HTERT RPE-1 (cell line): ENCODE measurements around the gene TBKBP1.
"Not testable (repeated sequence)": the region's sequence is repeated elsewhere in the genome, so short reads cannot be mapped to it uniquely, and the experiment has no call there.

Experiments used
- in situ Hi-C: fragments of 300-500 bp; cut with MboI; formaldehyde crosslinking; loops from 4 replicates; pipeline ENCODE4 v1.14.3; 2020; ENCODE audit warnings: low sequenced_read_pairs

The TBKBP1 gene

DNA sequence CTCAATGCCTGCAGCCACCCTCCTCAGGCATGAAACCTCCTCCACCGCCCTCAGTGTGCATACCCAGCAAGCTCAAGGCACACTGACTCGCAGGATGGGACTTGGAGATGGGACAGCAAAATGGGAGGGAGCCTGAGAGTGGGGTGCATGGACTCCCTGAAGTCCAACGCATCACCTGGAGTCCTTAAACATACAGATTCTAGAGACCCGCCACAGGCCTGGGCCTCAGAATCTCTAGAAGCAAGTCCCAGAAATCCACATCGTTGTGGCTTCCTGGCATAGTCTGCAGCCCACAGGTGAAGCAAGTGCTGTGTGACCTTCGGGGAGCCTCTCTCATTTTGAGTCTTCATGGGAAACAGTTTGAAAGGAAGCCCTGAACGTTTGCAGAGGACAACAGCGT, 35.5 kb downstream of the TBKBP1 start:
- in situ Hi-C loops, result no loop called here

DNA sequence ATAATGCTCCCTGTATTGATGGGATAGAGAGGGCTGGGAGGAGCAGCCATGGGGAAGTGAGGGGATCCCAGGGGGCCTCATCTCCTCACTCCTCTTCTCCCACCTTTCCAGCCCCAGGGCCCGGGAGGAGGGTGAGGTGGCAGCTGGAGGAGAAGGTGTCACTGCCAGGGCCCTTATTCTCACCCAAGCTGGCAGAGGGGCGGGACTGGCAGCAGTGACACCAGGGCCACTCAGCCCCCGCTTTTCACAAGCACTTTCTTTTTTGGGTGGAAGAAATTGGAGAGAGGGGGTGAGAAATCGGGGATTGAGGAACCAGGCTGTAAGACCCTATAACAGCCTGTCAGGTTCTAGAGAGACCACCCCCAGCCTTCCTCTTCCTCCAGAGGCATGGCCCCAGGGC, 36.7 kb downstream of the TBKBP1 start:
- in situ Hi-C loops, result no loop called here

DNA sequence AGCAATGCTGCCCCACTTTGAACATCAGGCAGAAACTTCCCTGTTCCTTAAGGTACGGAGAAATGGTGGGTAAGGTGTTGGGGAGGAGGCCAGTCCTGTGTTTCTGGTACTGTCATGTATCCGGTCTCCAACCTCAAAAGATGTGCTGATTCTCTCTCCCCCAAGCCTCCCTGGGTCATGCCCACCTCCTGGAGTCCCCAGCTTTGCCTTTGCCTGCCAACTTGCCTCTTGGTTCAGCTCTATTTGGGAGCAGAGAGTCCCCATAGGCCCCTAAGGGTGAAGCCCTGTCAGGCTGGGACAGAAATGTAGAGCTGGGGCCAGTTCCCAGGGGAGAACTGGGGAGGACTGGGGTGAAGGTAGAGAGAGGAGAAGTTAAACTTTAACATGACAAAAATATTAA, 37.4 kb downstream of the TBKBP1 start:
- in situ Hi-C loops, result no loop called here

DNA sequence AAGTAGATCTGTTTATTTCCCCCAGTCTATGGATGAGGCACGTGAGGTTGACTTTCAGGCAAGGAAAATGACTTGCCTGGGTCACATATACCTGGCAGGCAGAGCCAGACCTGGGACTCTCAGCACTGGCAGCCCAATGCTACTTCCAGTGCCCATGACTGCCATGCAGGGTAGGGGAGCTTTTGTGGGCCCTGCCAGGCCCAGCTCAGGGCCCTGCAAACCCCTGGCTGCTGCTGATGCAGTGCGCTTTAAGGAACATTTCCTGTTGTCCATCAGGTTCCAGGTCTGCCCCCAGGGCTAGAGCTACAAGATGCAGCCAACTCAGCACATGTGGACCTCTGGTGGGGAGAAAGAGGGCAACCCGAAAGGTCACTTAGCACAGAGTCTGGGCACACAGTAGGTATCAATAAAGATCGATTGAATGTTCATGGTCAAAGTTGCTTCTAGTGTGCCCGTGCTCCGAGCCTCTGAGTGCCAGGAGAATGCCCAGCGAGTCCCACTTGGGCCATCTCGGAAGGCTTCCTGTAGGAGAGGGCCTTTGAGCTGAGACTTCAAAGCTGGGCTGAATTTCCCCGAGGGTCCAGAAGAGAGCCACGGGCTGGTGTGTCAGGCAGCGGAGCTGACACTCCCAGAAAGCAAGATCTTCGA, 38.6 kb downstream of the TBKBP1 start:
- in situ Hi-C loops, result no loop called here

DNA sequence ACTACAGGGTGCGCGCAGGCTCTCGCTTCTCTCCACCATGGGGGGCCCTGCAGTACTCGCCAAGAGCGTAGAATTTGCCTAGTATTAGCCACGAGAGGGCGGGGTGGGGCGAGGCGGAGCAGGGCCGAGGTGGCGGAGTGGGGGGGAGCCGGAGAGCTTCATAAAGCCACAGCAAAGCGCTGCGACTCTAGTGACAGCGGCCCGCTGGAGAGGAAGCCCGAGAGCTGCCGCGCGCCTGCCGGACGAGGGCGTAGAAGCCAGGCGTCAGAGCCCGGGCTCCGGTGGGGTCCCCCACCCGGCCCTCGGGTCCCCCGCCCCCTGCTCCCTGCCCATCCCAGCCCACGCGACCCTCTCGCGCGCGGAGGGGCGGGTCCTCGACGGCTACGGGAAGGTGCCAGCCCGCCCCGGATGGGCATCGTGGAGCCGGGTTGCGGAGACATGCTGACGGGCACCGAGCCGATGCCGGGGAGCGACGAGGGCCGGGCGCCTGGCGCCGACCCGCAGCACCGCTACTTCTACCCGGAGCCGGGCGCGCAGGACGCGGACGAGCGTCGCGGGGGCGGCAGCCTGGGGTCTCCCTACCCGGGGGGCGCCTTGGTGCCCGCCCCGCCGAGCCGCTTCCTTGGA, 39.2 kb downstream of the TBKBP1 start, which contains the start of gene TBX21:
TSS of gene TBX21 (plus strand) at position 190 of the 627 bp plus-strand sequence. CDS start at position 409, 219 bp downstream.
- in situ Hi-C loops, result no loop called here

DNA sequence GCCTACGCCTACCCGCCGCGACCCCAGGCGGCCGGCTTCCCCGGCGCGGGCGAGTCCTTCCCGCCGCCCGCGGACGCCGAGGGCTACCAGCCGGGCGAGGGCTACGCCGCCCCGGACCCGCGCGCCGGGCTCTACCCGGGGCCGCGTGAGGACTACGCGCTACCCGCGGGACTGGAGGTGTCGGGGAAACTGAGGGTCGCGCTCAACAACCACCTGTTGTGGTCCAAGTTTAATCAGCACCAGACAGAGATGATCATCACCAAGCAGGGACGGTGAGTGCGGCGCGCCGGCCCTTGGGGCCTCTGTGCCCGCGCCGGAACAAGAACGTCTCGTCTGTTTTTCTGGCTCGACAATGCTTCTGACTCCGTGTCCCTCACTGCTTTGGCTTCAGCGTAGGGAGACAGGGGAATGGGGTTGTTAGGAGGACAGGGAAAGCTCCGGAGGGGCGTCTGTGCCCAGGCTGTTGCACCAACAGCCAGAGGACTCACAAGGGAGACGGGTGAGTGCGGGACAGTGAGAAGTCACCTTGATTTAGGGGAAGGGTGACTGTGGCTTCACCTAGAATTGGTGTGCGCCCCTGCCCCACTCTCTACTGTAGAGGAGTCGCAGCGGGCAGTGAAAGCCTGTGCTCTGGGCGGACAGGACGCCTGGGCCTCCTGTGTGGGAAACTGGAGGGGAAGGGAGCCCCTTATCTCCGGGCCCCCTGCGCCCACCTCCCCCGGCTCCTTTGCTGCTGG, 39.9 kb downstream of the TBKBP1 start:
- in situ Hi-C loops, result no loop called here

DNA sequence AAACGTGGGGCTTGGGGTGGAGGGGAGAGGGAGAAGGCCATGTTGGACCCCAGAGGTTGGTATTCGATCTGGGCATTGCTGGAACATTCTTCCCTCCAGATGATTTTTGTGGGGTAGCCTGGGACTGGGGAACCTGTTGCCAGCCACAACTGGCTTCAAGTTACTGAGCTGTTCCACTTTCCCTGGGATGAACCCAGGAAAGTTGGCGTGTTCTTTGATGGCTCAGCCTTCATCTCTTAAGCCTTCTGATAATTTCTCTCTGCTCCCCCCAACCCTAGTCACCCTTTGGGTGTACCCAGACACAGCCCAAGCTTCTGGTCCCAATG, 41.1 kb downstream of the TBKBP1 start:
- in situ Hi-C loops, result no loop called here

DNA sequence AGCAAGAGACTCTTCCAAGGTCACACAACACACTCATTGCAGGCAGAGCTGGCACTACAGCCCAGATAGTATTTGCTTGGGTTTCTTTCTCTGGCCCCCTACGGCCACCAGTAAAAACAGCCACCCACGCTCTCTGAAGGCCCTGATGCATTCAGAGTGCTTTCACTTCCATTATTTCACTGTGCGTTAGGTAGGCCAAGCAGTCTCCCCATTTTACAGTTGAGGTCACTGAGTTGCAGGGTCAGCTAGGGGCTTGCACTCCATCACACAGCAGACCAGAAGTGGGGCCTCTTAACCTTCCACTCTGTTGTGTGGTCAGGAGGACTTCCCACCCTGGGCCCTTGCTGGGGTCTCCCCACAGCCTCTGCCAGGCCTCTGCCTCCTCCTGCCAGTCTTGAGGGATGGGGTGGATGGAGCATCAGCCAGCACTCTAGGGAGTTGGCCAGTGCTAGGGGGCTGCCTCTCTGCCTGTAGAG, 41.6 kb downstream of the TBKBP1 start:
- in situ Hi-C loops, result no loop called here

DNA sequence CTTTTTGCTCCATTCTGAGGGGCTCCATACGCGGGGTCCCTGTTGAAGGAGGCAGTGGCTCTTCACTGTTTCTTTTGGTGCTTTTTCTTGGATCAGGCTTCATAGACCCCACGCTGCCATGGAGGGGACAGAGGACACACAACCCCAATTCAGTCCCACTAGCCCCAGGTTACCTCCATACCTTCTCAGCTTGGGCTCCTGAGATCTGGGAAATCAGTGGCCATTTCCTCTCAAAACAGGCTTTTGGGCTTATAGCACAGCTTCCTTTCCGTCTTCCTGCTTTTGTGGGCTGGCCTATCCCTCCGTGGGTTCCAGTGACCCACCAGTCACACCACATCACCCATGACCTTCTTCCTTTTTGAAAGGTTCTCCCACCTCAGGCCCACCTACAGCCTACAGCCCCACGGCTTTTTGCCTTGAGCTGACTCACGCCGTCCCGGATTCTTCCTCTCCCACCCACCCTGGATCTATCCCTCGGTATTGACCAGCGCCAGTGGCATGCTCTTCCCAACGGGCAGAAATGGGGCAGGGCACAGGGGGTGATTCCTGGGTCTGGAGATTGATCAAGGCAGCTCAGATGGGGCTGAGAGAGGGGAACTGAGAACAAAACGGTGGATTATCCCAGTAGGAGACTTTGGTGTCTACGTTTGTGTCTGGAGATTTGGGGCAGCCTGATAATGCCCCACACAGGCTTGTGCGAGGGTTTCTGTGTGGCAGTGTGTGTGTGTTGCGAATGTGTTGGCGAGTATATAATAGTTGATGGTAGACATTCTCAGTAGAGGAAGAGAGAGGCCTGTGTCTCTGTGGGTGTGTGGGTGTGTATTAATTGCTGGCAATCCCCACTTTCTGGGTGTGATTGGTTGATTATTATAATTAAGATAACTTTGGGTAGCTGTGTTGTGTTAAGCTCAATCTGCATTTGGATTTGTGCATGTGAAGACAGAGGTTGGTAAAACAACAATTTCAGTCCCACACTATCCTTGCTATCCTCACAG, 42.8 kb downstream of the TBKBP1 start:
- in situ Hi-C loops, result no loop called here

DNA sequence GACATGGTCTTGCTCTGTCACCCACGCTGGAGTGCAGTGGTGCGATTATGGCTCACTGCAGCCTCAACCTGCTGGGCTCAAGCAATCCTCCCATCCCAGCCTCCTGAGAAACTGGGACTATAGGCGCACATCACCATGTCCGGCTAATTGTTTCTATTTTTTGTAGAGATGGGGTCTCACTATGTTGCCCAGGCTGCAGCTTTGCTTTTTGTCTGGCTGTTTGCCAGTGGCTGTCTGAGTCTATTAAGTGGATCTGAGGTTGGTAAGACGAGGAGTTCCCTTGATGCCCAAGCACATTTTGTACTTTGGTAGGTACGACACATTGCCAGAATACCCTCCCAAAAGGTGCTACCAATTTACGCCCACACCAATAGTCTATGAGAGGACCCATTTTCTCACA, 44.2 kb downstream of the TBKBP1 start:
- in situ Hi-C loops, result no loop called here

DNA sequence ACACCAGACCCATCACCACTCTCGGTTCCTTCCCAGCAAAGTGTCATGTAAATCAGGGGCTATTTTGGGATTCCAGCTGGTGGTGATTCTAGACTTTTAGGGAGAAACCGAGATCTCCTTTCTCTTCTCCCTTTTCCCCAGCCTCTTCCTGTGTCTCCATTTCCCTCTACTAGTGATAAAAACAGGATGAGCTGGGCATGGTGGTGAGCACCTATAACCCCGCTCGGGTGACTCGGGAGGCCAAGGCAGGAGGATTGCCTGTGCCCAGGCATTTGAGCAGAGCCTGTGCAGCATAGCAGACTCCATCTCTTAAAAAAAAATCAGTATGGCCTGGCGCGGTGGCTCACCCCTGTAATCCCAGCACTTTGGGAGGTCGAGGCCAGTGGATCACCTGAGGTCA, 45.2 kb downstream of the TBKBP1 start:
- in situ Hi-C loops, result no loop called here

DNA sequence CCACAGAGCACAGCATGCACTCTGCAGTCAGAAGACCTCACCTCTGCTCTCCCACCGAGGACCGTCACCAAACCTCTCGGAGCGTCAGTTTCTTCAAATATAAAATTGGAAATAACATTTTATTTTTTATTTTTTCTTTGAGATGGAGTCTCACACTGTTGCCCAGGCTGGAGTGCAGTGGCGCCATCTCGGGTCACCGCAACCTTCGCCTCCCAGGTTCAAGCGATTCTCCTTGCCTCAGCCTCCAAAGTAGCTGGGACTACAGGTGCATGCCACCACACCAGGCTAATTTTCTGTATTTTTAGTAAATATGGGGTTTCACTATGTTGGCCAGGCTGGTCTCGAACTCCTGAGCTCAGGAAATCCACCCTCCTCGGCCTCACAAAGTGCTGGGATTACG, 46.0 kb downstream of the TBKBP1 start:
- in situ Hi-C loops, result not testable (repeated sequence)

DNA sequence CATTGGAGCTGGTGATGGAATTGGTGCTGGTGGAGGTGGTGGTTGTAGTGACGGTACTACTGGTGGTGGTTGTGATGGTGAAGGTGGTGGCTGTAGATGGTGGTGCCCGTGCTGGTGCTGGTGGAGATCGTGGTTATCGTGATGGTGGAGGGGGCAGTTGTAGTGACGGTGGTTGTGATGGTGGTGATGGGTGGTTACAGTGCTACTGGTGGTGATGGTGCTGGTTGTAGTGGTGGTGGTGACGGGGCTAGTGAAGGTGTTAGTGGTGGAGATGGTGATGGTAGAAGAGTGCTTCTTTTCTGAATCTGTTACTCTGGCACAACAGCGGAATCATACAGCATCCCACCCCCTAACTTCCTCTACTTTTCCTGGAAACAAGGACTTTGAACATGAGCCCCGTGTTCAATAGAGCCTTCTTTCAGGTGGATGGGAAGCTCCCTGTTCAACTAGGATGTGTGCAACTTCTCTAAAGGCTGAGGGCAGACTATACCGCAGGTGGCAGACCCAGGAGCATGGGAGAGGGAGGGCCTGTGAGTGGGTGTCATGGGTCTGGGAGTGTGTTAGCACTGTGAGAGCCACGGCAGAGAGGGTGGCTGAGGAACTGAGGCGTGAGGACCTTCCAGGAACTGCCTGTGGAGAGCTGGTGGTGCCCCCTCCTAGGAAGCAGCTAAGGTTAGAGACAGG, 47.3 kb downstream of the TBKBP1 start:
- in situ Hi-C loops, result no loop called here

DNA sequence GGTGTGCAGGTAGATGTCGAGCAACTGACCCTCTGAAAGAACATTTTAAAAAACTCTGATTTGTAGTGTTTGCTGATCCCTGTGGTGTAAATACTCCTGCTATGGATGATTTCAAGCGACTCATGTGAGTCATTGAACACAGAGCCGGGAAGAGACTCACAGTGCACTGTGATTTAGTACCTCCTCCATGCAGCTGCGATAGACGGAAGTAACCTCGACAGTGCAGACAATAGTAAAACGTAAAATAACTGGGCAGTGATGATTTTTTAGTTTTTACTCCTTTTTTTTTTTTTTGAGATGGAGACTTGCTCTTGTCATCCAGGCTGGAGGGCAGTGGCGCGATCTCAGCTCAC, 47.8 kb downstream of the TBKBP1 start:
- in situ Hi-C loops, result no loop called here

DNA sequence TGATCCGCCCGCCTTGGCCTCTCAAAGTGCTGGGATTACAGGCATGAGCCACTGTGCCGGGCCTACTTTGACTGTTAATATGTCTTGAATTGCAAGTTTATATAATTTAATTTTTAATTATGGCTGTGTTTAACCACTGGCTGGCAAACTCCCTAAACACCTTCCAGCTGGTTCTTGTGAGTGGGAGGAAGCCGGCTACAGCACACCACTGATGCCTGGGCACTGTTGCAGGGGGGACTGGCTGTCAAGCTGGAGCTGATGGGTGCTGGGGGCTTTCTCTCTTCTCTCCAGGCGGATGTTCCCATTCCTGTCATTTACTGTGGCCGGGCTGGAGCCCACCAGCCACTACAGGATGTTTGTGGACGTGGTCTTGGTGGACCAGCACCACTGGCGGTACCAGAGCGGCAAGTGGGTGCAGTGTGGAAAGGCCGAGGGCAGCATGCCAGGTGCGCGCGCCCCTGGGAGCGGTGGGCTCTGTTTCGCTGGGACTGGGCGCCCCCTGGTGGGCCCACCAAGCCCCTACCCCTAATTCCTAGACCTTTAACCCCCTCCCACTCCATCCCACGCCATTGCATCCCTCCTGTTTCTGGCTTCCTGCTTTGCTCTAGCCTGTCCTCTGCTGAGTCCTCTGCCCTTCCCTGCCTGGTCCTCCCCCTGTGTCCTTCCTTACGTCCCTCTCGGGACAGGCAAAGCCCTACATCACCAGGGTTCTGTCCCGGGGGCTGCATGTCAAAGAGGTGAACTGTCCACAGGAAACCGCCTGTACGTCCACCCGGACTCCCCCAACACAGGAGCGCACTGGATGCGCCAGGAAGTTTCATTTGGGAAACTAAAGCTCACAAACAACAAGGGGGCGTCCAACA, 48.6 kb downstream of the TBKBP1 start:
- in situ Hi-C loops, result no loop called here

DNA sequence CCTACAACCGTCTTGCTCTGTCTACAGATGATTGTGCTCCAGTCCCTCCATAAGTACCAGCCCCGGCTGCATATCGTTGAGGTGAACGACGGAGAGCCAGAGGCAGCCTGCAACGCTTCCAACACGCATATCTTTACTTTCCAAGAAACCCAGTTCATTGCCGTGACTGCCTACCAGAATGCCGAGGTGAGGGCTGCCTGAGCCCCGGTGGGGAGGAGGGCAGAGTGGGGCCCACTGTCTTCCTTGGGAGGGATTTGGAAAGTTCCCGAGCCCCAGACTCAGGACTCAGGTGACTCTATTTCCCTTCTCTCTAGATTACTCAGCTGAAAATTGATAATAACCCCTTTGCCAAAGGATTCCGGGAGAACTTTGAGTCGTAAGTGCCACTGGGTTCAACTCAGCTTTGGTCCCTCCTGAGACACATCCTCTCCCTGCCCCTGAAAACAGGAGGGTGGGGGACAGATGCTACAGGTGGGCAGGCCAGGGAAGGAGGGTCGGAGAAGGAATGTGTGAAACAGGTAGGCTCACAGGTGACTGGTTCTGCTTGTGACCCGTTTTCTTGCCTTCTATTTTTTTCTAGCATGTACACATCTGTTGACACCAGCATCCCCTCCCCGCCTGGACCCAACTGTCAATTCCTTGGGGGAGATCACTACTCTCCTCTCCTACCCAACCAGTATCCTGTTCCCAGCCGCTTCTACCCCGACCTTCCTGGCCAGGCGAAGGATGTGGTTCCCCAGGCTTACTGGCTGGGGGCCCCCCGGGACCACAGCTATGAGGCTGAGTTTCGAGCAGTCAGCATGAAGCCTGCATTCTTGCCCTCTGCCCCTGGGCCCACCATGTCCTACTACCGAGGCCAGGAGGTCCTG, 50.4 kb downstream of the TBKBP1 start:
- in situ Hi-C loops, result no loop called here

DNA sequence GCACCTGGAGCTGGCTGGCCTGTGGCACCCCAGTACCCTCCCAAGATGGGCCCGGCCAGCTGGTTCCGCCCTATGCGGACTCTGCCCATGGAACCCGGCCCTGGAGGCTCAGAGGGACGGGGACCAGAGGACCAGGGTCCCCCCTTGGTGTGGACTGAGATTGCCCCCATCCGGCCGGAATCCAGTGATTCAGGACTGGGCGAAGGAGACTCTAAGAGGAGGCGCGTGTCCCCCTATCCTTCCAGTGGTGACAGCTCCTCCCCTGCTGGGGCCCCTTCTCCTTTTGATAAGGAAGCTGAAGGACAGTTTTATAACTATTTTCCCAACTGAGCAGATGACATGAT, 51.0 kb downstream of the TBKBP1 start:
- in situ Hi-C loops, result no loop called here

DNA sequence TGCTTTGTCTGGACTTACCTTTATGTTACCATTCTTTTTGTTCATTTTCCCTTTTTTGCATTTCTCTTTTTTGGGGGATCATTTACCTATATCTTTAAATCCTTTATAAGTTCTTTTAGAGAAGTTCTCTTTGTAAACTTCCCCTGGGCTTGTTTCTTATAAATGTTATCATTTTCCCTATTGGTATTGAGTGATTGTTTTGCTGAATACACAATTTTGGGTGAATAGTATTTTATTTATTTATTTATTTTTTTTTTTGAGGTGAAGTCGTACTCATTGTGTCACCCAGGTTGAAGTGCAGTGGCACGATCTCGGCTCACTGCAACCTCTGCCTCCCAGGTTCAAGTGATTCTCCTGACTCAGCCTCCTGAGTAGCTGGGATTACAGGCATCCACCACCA, 57.5 kb downstream of the TBKBP1 start:
- in situ Hi-C loops, result no loop called here

DNA sequence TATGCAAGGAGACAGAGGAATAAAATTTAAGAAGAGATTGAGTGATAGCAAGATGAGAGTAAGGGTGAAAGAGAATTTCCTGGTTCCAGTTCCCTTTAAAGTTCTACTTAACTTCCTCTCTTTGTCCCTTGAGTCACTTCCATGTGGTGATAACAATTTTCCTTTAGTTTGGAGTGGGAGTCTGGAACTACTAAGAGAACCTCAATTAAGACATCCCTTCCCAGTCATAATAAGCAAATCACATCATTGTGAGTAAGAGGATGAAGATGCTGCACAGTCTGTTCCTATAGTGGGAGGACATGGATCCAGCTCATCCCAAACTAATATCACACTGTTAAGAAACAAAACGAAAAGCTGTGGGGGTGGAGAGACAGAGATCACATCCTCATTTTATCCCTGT, 63.4 kb downstream of the TBKBP1 start:
- in situ Hi-C loops, result no loop called here
